SU-DHL-6 (cell line): ENCODE data around the gene FBXO10.

Experiments
- EZH2phosphoT487 ChIP-seq: fragments of 200-600 bp; sonication (generic), shearing (Covaris generic); conservative IDR thresholded peaks from 2 replicates; pipeline ENCODE4 v1.6.1; 2018; ENCODE audit warnings: mild to moderate bottlenecking, antibody characterized with exemption, low read length, moderate library complexity, mixed read lengths
- TF ChIP-seq, protein P1 (sequence below): fragments of 200-600 bp; sonication (generic); IDR thresholded peaks from one replicate; pipeline ENCODE4 v1.5.1; 2017; ENCODE audit warnings: antibody characterized with exemption, mild to moderate bottlenecking, low read length, moderate library complexity; ENCODE audit not compliant: insufficient read depth, poor library complexity, severe bottlenecking

DNA sequence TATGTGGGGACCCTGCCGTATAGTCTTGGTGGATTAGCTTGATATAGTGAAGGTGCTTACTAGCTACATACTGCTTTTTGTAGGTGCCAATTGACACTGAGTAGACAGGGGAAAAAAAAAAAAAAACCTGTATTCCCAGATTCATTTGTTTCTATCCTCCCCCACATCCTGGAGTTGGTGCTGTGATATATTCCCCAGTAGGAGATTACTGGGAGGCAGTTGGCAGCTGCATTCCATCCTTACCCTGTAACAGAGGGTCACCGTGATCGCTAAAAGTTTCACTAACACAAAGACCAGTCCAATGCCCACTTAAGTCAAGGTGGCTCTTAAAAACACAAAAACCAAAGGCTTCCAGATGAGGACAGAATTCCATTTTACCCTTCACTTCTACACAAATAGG is 43.6 kb upstream of the FBXO10 start:
- TF ChIP-seq, protein P1, sequence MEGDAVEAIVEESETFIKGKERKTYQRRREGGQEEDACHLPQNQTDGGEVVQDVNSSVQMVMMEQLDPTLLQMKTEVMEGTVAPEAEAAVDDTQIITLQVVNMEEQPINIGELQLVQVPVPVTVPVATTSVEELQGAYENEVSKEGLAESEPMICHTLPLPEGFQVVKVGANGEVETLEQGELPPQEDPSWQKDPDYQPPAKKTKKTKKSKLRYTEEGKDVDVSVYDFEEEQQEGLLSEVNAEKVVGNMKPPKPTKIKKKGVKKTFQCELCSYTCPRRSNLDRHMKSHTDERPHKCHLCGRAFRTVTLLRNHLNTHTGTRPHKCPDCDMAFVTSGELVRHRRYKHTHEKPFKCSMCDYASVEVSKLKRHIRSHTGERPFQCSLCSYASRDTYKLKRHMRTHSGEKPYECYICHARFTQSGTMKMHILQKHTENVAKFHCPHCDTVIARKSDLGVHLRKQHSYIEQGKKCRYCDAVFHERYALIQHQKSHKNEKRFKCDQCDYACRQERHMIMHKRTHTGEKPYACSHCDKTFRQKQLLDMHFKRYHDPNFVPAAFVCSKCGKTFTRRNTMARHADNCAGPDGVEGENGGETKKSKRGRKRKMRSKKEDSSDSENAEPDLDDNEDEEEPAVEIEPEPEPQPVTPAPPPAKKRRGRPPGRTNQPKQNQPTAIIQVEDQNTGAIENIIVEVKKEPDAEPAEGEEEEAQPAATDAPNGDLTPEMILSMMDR = no peak
- TF ChIP-seq EZH2phosphoT487 = no peak
